ENCODE measurements around the gene LSM5.

LSM5 gene

DNA sequence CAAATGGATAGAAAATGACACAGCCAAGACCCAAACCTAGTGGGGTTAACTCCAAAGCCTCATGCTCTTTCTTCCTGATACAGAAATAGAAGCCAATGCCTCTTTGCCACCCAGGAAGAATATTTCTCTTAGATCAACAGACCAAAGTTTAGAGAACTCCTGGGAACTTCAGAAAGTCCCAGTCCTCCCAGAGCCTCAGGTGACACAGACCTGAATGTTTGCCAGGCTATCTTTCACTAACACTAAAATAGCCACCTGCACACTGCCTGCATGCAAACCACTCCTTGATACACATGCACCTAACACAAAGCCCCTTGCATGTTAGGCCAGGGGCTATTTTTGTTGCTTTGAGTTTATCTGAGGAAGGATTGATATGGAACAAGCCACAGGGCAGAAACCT lies 27.7 kb downstream of the LSM5 start:
- no peak for DNase-seq (ENCODE audit: low read depth)

DNA sequence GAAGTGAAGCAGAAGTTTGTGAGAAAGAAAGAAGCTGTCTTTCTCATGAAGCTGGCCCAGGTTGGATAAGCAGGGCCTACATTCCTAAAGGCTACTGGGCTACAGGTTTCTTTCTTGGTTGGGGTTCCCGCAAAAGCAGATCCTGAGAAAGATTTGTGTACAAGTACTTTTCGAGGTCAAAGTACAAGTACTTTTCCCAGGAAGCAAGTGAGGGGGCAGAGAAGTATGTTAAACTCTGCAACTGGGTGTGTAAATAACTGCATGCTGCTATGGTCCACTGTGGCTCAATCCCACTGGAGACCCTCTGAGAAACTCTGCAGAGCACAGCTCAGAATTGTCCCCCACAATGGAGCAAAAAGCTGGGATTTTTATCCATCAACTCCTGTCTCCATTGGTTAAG lies 28.7 kb downstream of the LSM5 start:
- no peak for DNase-seq (ENCODE audit: low read depth)

DNA sequence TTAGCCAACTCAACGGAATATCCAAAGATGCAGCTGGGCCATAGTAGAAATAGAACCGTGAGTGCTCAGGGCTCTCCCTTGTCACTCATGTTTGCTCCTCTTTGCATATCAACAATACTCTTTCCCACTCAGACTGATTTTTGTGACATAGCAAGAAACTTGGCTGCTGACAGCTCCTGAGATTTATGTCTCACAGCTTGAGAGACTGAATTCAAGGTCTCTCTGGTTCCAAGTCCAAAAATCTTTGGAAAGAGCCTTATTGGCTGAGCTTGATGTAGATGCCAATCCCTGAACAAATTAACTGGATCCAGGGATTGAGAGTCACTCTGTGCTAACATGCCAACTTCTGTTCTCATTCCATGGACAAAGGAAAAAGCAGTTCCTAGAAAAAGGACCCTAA lies 30.4 kb downstream of the LSM5 start:
- no peak for DNase-seq (ENCODE audit: low read depth)

DNA sequence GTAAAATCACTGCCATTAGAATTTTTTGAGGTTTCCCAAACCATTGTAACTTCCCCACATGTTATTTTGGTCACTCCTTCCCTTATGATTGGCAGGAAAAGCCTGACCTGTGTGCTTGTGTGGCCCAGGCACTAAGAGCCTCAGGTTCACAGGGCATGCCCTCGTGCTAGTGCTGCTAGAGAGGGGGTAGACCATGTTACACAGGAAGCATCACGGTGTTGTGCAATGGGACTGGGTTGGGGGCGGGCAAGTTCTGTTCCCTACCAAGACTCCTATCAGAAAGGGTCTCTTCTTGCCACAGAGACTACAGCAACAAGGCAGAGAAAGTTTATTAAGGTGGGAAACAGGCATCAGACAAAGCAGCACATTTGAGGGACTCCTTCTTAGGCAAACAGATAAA lies 32.2 kb downstream of the LSM5 start:
- no peak for DNase-seq (ENCODE audit: low read depth)

DNA sequence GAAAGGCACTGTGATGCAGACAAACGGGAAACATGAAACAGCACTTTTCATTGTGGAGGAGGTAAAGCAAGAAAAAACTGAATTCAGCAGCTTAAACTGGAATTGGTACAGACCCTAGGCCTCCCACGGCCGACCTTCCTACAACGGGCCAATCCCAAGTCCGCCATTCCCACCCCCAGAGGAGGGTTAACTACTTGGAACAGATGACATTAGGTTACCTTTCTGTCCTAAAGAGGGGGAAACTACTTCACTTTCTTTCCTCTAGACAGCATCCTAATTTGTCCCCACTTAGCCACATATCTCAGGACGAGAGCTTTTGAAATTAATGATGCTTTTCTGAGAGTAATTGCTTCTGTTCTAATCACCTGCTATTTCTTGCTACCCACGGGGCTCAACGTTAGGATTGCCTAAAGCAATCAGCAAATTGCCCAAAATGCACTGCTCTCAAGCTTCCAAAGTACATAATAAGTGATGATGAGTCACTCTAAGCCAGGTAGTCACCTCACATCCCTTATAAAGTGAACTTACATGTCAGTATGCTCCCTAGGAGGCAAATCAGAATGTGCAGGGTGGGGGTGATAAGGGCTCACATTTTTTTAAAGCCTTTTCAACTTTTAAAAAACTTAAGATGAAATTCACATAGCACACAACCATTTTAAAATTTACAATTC lies 36.7 kb downstream of the LSM5 start:
- no peak for DNase-seq (ENCODE audit: low read depth)

DNA sequence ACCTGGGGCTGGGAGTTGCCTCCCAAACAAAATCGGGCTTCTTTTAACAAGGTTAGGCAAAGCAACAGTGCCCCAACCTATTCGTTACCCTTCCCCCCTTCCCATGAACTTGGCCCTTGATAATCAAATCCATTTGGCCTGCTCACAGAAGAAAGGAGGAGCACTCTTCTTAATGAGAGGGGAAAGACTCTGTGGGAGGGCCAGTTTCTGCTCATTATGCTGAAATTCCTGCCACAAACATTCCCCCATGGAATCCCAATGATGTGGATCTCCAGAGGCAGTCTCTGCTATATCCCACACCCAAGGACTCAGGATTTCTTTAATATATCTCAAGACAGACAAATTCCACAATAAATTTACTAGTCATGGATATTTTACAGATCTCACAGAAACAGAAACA lies 43.0 kb downstream of the LSM5 start:
- no peak for DNase-seq (ENCODE audit: low read depth)

DNA sequence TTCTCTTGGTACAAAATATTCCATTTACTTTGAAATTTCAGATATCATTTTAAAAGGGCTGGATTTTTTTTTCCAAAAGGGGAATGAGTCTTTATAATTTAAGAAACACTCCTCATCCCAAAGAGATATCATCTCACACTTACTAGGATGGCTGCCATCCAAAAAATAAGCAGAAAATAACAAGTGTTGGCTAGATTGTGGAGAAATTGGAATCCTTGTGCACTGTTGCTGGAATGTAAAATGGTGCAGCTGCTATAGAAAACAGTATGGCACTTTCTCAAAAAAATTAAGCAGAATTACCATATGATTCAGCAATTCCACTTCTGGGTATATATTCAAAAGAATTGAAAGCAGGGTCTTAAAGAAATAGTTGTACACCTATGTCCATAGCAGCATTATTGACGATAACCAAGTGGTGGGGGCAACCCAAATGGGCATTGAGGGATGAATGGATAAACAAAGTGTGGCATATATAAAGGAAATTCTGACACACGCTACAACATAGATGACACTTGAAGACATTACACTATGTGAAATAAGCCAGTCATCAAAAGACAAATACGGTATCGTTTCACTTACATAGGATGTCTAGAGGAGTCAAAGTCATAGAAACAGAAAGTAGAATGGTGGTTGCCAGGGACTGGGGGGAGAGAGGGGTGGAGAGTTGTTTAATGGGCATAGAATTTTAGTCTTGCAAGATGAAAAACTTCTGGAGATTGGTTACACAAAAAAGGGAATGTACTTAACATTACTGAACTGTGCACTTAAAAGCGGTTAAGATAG lies 53.8 kb downstream of the LSM5 start:
- DNase-seq (ENCODE audit: low read depth) = no peak
